Measurements from ENCODE around the gene TRDN.

DNA sequence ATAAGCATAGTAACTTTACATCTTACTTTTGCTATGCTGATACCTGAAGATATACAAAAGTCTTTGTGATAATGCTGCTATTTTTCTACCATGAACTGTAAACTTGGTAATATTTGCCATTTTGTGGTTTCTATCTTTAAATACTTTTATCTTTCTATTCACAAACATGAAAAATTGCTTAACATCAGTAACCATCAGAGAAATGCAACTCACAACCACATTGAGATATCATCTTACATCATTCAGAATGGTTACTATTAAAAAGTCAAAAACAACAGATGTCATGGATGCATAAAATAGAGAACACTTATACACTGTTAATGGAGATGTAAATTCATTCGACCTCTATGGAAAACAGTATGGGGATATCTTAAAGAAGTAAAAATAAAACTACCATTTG lies 112.0 kb downstream of the TRDN start:
- TF ChIP-seq EZH2 (IDR thresholded peaks at IDR 0.05; ENCODE audit: borderline replicate concordance, low read depth, low read length, severe bottlenecking): no peak
- TF ChIP-seq, protein P1, sequence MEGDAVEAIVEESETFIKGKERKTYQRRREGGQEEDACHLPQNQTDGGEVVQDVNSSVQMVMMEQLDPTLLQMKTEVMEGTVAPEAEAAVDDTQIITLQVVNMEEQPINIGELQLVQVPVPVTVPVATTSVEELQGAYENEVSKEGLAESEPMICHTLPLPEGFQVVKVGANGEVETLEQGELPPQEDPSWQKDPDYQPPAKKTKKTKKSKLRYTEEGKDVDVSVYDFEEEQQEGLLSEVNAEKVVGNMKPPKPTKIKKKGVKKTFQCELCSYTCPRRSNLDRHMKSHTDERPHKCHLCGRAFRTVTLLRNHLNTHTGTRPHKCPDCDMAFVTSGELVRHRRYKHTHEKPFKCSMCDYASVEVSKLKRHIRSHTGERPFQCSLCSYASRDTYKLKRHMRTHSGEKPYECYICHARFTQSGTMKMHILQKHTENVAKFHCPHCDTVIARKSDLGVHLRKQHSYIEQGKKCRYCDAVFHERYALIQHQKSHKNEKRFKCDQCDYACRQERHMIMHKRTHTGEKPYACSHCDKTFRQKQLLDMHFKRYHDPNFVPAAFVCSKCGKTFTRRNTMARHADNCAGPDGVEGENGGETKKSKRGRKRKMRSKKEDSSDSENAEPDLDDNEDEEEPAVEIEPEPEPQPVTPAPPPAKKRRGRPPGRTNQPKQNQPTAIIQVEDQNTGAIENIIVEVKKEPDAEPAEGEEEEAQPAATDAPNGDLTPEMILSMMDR (IDR thresholded peaks at IDR 0.05; ENCODE audit: borderline replicate concordance, extremely low read depth, low read length, poor library complexity, severe bottlenecking): no peak
